Nephron (organoid): ENCODE data around the gene CHERP.
"Not testable (repeated sequence)": the region's sequence is repeated elsewhere in the genome, so short reads cannot be mapped to it uniquely, and the experiment has no call there.

Source experiments
- H3K27ac Mint-ChIP-seq, 3 experiments: 2 replicates each; pipeline ENCODE4 v1.8.0; 2020; ENCODE audit warnings: mixed read lengths in 3 of 3, mild to moderate bottlenecking in 2 of 3, moderate library complexity in 1 of 3
- H3K27me3 Mint-ChIP-seq: 2 replicates; pipeline ENCODE4 v1.8.0; 2021; ENCODE audit warnings: low read depth, mild to moderate bottlenecking, moderate library complexity, mixed read lengths
- H3K36me3 Mint-ChIP-seq: 2 replicates; pipeline ENCODE4 v1.8.0; 2020; ENCODE audit warnings: low read depth, mixed read lengths
- H3K4me1 Mint-ChIP-seq: 2 replicates; pipeline ENCODE4 v1.8.0; 2020; ENCODE audit warnings: mixed read lengths
- H3K4me3 Mint-ChIP-seq, 3 experiments: 2 replicates each; pipeline ENCODE4 v1.8.0; 2020; ENCODE audit warnings: mild to moderate bottlenecking in 3 of 3, mixed read lengths in 3 of 3, moderate library complexity in 2 of 3
- H3K9me3 Mint-ChIP-seq: 2 replicates; pipeline ENCODE4 v1.8.0; 2020; ENCODE audit warnings: mixed read lengths
- CTCF ChIP-seq, 3 experiments: fragments of 200-600 bp; sonication (generic); IDR thresholded peaks; one replicate each; pipeline ENCODE4 v1.5.0; 2021; ENCODE audit warnings: antibody characterized with exemption in 3 of 3; ENCODE audit not compliant: unreplicated experiment in 3 of 3

The CHERP gene

GRCh38 chr19:16472992-16473391, 69.2 kb downstream of the CHERP start:
- Mint-ChIP-seq H3K4me1 (peaks cover 39% of the 10 kb centered on the region), H3K36me3 (no peaks in the 10 kb centered on the region), H3K27me3 (no peaks in the 10 kb centered on the region), H3K9me3 (no peaks in the 10 kb centered on the region), H3K4me3 (peak overlapping the region; percentile 62 to 78 (median 76)), H3K27ac (no peak overlapping the region)
- TF ChIP-seq CTCF (IDR thresholded peaks at IDR 0.05; ENCODE audit: unreplicated experiment in 3 of 3), result no peak

- Mint-ChIP-seq H3K4me1 (peaks cover 43% of the 10 kb centered on the region), H3K4me3 (peak overlapping the region; percentile 86 to 92 (median 90))
- H3K36me3 Mint-ChIP-seq, H3K9me3 Mint-ChIP-seq, H3K27me3 Mint-ChIP-seq, H3K27ac Mint-ChIP-seq: not testable (repeated sequence)
These were observed 69.7 kb downstream of the CHERP start for GRCh38 chr19:16472559-16472899.

- Mint-ChIP-seq H3K9me3 (no peaks in the 10 kb centered on the region), H3K36me3 (peaks cover 2% of the 10 kb centered on the region), H3K27me3 (no peaks in the 10 kb centered on the region), H3K4me1 (peaks cover 43% of the 10 kb centered on the region), H3K4me3 (peak overlapping the region; percentile 90 to 95 (median 95)), H3K27ac (peak overlapping the region; percentile 3 to 83 (median 39))
- TF ChIP-seq CTCF (IDR thresholded peaks at IDR 0.05; ENCODE audit: unreplicated experiment in 3 of 3), result no peak
These were observed 71.1 kb downstream of the CHERP start for GRCh38 chr19:16470911-16471811.

GRCh38 chr19:16470541-16470910, 71.7 kb downstream of the CHERP start:
- Mint-ChIP-seq H3K4me3 (peak overlapping the region; percentile 90 to 95 (median 95)), H3K9me3 (no peaks in the 10 kb centered on the region), H3K36me3 (peaks cover 4% of the 10 kb centered on the region), H3K27me3 (no peaks in the 10 kb centered on the region), H3K27ac (peak overlapping the region; percentile 3 to 83 (median 39)), H3K4me1 (peaks cover 43% of the 10 kb centered on the region)
- TF ChIP-seq CTCF (IDR thresholded peaks at IDR 0.05; ENCODE audit: unreplicated experiment in 3 of 3), result no peak
